Measurements from ENCODE around the gene ANK2. TPM values are rescaled to one million over a fixed set of nuclear protein-coding genes. Genes with fewer than 3 reads are reported as not detected.
"Not testable (repeated sequence)": the region's sequence is repeated elsewhere in the genome, so short reads cannot be mapped to it uniquely, and the experiment has no call there.

The ANK2 gene
- total RNA-seq, 2 donors from 2014 or later, result 21.3 to 81.6 TPM

DNA sequence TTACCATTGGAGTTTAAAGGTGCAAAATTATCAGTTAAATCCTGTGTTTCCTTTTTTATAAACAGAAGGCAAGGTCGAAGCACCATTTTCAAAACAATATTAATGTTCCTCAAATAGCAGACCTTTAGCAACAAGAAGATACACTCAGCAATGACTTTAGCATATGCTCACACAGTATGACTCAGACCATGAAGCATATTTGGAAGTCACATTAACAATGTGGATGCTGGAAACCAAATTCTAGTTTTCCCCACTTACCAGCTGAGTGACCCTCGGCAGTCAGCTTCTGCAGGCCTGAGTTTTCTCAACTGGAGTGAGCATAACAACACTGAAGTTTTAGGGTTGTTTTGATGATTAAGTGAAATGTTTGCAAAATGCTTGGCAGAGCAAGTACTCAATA is 130.5 kb downstream of the ANK2 start:
- no peaks in the 10 kb centered on the region for H3K36me3 ChIP-seq
- H3K4me3 ChIP-seq, result no peak overlapping the region
- H3K4me1 ChIP-seq (ENCODE audit: control insufficient read depth in 1 of 2, low read depth in 2 of 2), result peaks cover 6 to 25% of the 10 kb centered on the region in 2 donors
- TF ChIP-seq, protein P1, sequence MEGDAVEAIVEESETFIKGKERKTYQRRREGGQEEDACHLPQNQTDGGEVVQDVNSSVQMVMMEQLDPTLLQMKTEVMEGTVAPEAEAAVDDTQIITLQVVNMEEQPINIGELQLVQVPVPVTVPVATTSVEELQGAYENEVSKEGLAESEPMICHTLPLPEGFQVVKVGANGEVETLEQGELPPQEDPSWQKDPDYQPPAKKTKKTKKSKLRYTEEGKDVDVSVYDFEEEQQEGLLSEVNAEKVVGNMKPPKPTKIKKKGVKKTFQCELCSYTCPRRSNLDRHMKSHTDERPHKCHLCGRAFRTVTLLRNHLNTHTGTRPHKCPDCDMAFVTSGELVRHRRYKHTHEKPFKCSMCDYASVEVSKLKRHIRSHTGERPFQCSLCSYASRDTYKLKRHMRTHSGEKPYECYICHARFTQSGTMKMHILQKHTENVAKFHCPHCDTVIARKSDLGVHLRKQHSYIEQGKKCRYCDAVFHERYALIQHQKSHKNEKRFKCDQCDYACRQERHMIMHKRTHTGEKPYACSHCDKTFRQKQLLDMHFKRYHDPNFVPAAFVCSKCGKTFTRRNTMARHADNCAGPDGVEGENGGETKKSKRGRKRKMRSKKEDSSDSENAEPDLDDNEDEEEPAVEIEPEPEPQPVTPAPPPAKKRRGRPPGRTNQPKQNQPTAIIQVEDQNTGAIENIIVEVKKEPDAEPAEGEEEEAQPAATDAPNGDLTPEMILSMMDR (IDR thresholded peaks at IDR 0.05), result no peak
- H3K27me3 ChIP-seq (replicated peaks; ENCODE audit: insufficient read depth), result no peaks in the 10 kb centered on the region
- no peaks in the 10 kb centered on the region for H3K9me3 ChIP-seq
- ATAC-seq (ENCODE audit: insufficient number of reproducible peaks, low FRiP score, low read depth) (no peak), DNase-seq (ENCODE audit: low spot score) (no peak)
- no peak overlapping the region for H3K27ac ChIP-seq

DNA sequence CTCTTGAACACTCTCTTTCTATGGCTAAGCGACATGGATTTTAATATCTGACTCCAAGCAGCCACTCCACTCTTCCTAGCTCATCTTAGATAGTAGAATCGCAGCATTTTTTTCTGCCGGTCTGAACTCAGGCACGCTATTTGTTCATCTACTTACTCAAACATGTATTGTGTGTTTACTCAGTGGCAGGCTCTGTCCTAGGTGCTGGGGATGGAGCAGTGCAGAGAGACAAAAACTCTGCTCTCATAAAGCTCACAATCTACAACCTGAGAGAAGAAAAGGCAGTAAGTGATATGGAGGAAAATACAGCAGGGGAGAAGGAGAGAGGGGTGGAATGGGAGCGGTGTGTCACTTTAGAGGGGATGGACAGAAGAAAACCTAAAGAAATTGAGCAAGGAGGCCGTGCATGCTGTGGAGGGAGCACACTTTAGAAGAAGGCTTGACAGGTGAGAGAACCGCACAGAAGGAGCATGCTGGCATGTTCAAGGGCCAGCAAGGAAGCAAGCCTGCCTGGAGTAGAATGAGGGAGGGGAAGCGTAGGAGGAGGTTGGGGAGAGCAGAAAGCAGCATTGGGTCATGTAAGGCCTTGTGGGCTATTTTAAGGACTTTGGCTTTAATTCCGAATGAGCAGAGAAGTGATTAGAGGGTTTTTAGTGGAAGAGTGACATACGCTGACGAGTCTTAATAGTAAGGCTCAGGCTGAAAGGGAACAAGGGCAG is 132.0 kb downstream of the ANK2 start:
- H3K4me3 ChIP-seq, result no peak overlapping the region
- peaks cover 6 to 25% of the 10 kb centered on the region in 2 donors for H3K4me1 ChIP-seq (ENCODE audit: control insufficient read depth in 1 of 2, low read depth in 2 of 2)
- H3K27me3 ChIP-seq (replicated peaks; ENCODE audit: insufficient read depth), result no peaks in the 10 kb centered on the region
- H3K27ac ChIP-seq, result no peak overlapping the region
- no peaks in the 10 kb centered on the region for H3K9me3 ChIP-seq
- no peaks in the 10 kb centered on the region for H3K36me3 ChIP-seq
- TF ChIP-seq, protein P1 (IDR thresholded peaks at IDR 0.05), result no peak
- ATAC-seq (ENCODE audit: insufficient number of reproducible peaks, low FRiP score, low read depth), result no peak
- no peak for DNase-seq (ENCODE audit: low spot score)

DNA sequence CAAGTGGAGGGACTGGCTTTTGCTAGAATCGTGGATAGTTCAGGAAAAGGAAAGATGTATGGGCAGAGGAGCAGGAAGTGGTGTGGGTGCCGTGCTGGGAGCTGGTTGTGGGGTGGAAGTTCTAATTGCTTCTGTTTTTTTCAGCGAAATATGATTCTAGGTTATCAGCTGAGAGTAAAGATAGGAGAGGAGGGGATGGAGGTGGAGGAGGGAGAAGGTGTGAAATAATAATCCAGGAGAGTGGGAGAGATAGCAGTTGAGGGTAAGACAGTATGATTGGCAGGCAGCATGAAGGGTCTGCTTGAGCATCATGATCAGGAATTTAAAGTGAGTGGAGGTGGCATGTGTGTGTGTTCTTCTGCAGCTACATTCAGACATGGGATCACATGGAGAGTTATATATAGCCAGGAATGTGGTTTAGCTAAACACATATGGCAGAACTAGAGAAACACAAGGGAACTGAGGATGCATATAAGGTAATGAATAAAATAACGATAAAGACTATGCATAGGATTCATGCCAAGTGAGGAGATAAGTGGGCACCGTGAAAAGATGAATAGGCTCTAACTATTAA is 133.7 kb downstream of the ANK2 start:
- DNase-seq (ENCODE audit: low spot score), result no peak
- no peak overlapping the region for H3K4me3 ChIP-seq
- ATAC-seq (ENCODE audit: insufficient number of reproducible peaks, low FRiP score, low read depth), result no peak
- H3K9me3 ChIP-seq, result no peaks in the 10 kb centered on the region
- H3K27me3 ChIP-seq (replicated peaks; ENCODE audit: insufficient read depth), result no peaks in the 10 kb centered on the region
- H3K4me1 ChIP-seq (ENCODE audit: control insufficient read depth in 1 of 2, low read depth in 2 of 2), result peaks cover 6 to 31% of the 10 kb centered on the region in 2 donors
- H3K36me3 ChIP-seq, result no peaks in the 10 kb centered on the region
- H3K27ac ChIP-seq, result no peak overlapping the region
- TF ChIP-seq, protein P1 (IDR thresholded peaks at IDR 0.05), result no peak

DNA sequence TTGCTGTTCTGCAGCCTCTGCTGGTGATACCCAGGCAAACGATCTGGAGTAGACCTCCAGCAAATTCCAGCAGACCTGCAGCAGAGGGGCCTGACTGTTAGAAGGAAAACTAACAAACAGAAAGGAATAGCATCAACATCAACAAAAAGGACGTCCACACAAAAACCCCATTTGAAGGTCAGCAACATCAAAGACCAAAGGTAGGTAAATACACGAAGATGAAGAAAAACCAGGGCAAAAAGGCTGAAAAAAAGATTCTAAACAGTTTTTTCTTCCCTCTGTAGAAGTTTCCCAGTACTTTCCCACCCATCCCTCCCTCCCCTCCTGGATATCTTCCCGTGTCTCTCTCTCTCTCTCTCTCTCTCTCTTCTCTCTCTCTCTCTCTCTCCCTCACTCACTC is 136.8 kb downstream of the ANK2 start:
- not testable (repeated sequence) for DNase-seq (ENCODE audit: low spot score); H3K9me3 ChIP-seq; H3K27me3 ChIP-seq (replicated peaks; ENCODE audit: insufficient read depth); H3K27ac ChIP-seq; H3K4me3 ChIP-seq; H3K36me3 ChIP-seq; ATAC-seq (ENCODE audit: insufficient number of reproducible peaks, low FRiP score, low read depth)
- peaks cover 0 to 15% of the 10 kb centered on the region in 2 donors for H3K4me1 ChIP-seq (ENCODE audit: control insufficient read depth in 1 of 2, low read depth in 2 of 2)

DNA sequence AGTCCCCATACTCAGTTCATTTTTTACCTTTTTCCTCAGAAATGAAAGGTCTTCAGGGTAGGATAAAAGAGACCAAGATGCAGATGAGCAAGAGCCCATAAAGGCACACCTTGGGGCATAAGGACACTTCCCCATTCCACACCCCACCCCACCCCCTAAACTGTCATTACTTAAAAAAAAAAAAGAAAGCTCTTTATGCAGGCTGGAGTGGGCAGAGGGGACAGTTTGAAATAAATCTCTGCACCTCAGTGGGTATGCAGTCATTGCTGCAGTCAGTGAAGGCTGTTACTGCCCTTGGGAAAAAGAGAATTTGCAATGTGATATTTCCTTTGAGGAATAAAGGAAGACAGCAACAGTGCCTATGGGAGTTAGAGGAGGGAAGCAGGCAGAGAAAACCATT is 137.5 kb downstream of the ANK2 start:
- no peaks in the 10 kb centered on the region for H3K27me3 ChIP-seq (replicated peaks; ENCODE audit: insufficient read depth)
- H3K4me3 ChIP-seq, result no peak overlapping the region
- ATAC-seq (ENCODE audit: insufficient number of reproducible peaks, low FRiP score, low read depth) (no peak), DNase-seq (ENCODE audit: low spot score) (no peak)
- H3K27ac ChIP-seq, result no peak overlapping the region
- H3K36me3 ChIP-seq, result no peaks in the 10 kb centered on the region
- TF ChIP-seq, protein P1 (IDR thresholded peaks at IDR 0.05), result no peak
- no peaks in the 10 kb centered on the region for H3K9me3 ChIP-seq
- peaks cover 0 to 8% of the 10 kb centered on the region in 2 donors for H3K4me1 ChIP-seq (ENCODE audit: control insufficient read depth in 1 of 2, low read depth in 2 of 2)
